Right cardiac atrium (tissue), 5 donors: ENCODE data around the gene STX11. TPM values are rescaled to one million over a fixed set of nuclear protein-coding genes. Genes with fewer than 3 reads are reported as not detected.

Source experiments
- ATAC-seq, 2 donors: fragments of 200-7000 bp; cut with Tn5 transposase; one replicate each; pipeline versions ENCODE4 v1.8.0 to v1.9.1; 2020; ENCODE audit warnings: moderate library complexity in 2 of 2, mild to moderate bottlenecking in 1 of 2
- DNase-seq, 3 donors: peaks; one replicate each; pipeline ENCODE4 v3.0.0-alpha.2; 2020
- H3K27ac ChIP-seq: one replicate; pipeline ENCODE4 v1.5.1; 2013; ENCODE audit warnings: mild to moderate bottlenecking, low read length, control low read depth, moderate library complexity
- H3K27me3 ChIP-seq: one replicate; pipeline ENCODE4 v1.6.1; 2013; ENCODE audit not compliant: control insufficient read depth, insufficient read depth
- H3K4me1 ChIP-seq: one replicate; pipeline ENCODE4 v1.6.1; 2013; ENCODE audit warnings: low read length; ENCODE audit not compliant: control insufficient read depth, insufficient read depth
- H3K4me3 ChIP-seq: one replicate; pipeline ENCODE4 v1.5.1; 2013; ENCODE audit warnings: low read length, control low read depth
- H3K9me3 ChIP-seq: one replicate; pipeline ENCODE4 v1.6.1; 2013; ENCODE audit warnings: low read length; ENCODE audit not compliant: control insufficient read depth
- WGBS: extraction: QIAGEN DNeasy Blood & Tissue Kit; methylation state at CpG from one replicate; pipeline ENCODE4 v1.1.7; 2013; 5-methylcytosine and 5-hydroxymethylcytosine counted together
- intact Hi-C, 4 donors: fragments of 100-400 bp; cut with DNase I; formaldehyde crosslinking; loops; one replicate each; pipeline versions ENCODE4 v1.11.0 to v1.14.0; 2022 to 2023
- polyA plus RNA-seq: library from polyadenylated mRNA; stranded (reverse); fragments of 200-250 nt; gene quantifications from one replicate; pipeline ENCODE4 v1.2.3, GENCODE V29; 2013
- total RNA-seq, 4 donors: library from RNA; stranded (reverse); fragmentation: NEBNext Ultra II Directional; extraction: Animal tissue kit (Norgen Biotek cat#: 25700); gene quantifications; one replicate each; pipeline ENCODE4 v1.2.1, GENCODE V29; 2021
- donor health status: healthy with polysubstance abuse.
- donor health status: DM: no; HTN: yes; CAD: no.
- donor health status: DM: no; HTN: no; CAD: no.
- donor health status: DM: no; HTN: yes; CAD: no; lungs with severe emphysema.
- donor health status: DM: yes; HTN: yes; CAD: no.

Gene STX11
- total and polyA plus RNA-seq, 5 donors: 1.5 to 6.8 (median 3.1) TPM

DNA sequence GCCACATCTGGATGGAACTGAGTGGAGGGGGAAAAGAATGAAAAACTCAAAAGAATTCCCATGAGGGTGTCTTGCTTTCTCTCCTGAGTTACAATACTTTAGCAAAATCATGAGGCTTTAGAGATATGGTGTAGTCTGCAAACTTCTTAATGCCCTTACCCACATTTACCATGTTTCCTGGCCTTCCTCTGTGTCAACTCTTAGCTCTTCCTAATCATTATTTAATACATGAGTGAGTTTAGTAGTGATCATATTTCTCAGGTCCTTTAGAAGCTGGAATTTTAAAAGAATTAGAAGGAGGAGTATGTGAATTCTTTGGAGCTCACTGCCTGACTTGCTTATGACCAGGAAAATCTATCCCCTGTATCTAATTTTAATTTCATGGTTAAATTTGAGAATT lies 39.0 kb downstream of the STX11 start:
- intact Hi-C loops: no loop called here
- H3K9me3 ChIP-seq: no peaks in the 10 kb centered on the region
- H3K4me1 ChIP-seq: no peaks in the 10 kb centered on the region
- H3K27ac ChIP-seq: no peak overlapping the region
- DNase-seq (no peak), ATAC-seq (no peak)
- no peaks in the 10 kb centered on the region for H3K27me3 ChIP-seq
- no peak overlapping the region for H3K4me3 ChIP-seq

DNA sequence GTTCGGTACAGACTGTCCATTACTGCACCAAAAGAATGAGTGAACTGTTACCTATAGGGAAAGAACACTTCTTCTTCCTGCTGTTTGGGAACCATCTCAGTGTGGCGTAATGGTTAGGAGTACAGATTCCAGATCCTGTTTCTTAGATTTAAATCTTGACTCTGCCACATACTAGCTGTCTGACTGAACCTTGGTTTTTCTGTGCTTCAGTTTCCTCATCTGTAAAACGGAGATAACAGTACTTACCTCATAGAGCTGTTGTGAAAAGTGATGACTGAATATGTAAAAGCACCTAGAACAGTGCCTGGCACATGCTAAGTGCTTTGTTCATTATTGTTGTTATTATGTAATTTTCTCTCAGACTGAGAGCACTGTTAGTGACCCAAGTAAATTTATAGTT lies 39.8 kb downstream of the STX11 start:
- H3K4me1 ChIP-seq: no peaks in the 10 kb centered on the region
- WGBS: 89% methylated on average over 3 of the region's 3 CpGs

DNA sequence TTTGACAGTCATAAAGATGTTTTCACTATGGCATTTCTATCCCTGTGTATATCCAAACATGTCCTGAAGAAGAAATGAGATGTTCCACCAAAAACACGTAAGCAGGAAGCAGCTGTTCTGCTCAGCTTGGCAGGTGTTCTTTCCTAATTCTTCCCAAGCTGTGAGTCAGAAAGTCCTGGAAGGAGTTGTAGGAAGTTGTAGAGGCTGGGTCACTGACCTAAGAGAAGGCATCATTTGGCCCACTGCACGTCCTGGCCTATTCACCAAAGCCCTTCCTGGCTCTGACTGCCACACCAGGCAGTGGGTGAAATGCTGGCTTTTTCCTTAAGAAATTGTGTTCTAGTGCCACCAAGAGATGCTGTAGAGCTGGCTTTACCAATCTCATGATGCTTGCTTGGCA lies 40.3 kb downstream of the STX11 start:
- Histone ChIP-seq H3K4me3 (no peak overlapping the region), H3K4me1 (no peaks in the 10 kb centered on the region), H3K27ac (no peak overlapping the region), H3K9me3 (no peaks in the 10 kb centered on the region), H3K27me3 (no peaks in the 10 kb centered on the region)
- intact Hi-C loops: no loop called here
- 38% methylated on average over 2 of the region's 2 CpGs for WGBS
- DNase-seq (peak in 1 of 3 donors; percentile 16), ATAC-seq (peak; percentile 74 to 93)

More for the DNA sequence above, 39.8 kb downstream of the STX11 start:
- intact Hi-C loops: no loop called here
- H3K9me3 ChIP-seq: no peaks in the 10 kb centered on the region
- ATAC-seq: no peak
- H3K27ac ChIP-seq: no peak overlapping the region
- no peak overlapping the region for H3K4me3 ChIP-seq
- no peak for DNase-seq
- no peaks in the 10 kb centered on the region for H3K27me3 ChIP-seq

DNA sequence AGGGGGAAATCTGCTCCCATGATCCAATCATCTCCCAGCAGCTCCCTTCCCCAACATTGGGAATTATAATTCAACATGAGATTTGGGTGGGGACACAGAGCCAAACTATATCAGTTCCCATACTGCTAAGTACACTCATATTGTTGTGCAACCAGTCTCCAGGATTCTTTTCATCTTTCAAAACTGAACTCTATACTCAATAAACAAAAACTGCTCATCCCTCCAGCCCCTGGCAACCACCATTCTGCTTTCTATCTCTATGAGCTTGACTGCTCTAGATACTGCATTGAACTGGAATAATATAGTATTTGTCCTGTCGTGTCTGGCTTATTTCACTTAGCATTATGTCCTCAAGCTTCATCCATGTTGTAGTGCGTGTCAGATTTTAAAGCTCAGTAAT lies 42.9 kb downstream of the STX11 start:
- no peak overlapping the region for H3K27ac ChIP-seq
- no peak overlapping the region for H3K4me3 ChIP-seq
- intact Hi-C loops: no loop called here
- 93% methylated on average over 2 of the region's 2 CpGs for whole genome bisulfite sequencing
- no peaks in the 10 kb centered on the region for H3K4me1 ChIP-seq
- ATAC-seq (no peak), DNase-seq (no peak)
- no peaks in the 10 kb centered on the region for H3K27me3 ChIP-seq
- H3K9me3 ChIP-seq: no peaks in the 10 kb centered on the region

DNA sequence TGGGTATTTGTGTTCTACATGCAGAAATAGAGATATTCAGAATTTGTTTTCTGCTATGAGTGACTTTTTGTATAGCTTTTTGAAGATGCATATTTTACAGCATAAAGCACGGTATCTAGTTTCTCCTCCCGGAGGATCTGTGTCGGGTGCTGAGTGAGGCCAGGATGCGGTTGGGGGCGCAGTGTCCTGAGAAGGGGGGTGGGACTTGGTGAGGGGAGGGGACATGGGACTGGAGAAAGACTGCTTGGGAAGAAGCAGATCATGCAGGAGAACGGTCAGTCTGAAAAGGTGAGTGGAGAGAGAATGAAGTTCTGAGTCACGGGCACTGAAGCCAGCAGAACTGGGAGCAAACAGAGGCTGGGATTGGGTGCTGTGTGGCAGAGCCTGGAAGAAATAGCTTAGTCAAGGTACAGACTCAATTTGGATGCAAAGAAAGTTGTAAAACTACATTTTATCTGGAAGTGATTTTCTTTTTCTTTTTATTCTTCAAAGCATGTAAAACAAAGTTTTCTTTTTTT lies 44.0 kb downstream of the STX11 start:
- Histone ChIP-seq H3K27me3 (no peaks in the 10 kb centered on the region), H3K9me3 (no peaks in the 10 kb centered on the region), H3K27ac (no peak overlapping the region), H3K4me1 (no peaks in the 10 kb centered on the region), H3K4me3 (no peak overlapping the region)
- 44% methylated on average over 7 of the region's 7 CpGs for WGBS
- intact Hi-C loops: no loop called here
- ATAC-seq (no peak), DNase-seq (no peak)

DNA sequence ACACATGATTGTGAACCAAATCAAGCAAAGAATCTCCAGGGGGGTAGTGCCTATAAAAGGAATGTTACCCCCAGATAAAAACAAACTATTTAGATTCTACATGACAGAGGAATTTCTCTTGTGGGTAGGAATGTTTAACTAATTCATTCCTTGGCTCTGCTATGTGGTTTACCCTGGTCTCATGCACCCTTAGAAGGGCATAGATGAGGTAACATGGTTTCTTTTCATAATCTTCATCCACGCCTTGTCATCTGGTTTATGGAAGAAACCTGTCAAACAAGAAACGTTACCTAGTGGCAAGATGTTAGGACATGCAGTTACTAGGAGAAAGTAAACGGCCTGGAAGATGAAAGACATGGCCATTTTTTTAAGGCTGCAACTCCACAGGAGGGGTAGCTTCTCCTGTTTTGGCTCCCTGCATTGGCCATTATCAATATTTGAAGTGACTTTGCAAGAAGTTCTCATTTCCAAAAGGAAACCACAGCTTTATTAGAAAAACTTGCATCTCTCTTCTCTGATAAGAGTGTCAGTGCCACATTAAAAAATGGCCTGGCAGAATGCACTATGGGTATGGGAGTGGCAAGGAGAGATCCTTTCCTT lies 45.5 kb downstream of the STX11 start:
- DNase-seq: no peak
- no peak overlapping the region for H3K4me3 ChIP-seq
- WGBS: 69% methylated on average over 3 of the region's 3 CpGs
- H3K4me1 ChIP-seq: no peaks in the 10 kb centered on the region
- no peak for ATAC-seq
- H3K27me3 ChIP-seq: no peaks in the 10 kb centered on the region
- intact Hi-C loops: no loop called here
- no peaks in the 10 kb centered on the region for H3K9me3 ChIP-seq
- H3K27ac ChIP-seq: no peak overlapping the region

DNA sequence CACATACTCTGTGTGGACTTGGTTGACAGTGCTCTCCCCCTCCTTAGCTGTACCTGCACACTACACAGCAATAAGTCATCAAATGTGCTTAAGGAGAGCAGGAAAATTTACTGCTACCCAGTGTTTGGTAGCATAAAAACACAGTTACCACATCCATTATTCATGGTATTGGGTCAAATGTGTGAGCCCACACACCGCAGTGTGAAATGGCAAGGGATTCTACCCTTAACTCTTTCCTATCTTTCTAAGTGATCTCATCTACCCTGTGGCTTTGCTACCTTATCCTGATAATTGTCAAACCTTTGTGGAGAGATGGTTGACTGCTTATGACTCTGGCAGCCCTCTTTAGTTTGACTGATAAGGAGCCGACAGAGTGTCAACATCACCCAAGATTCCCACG lies 47.6 kb downstream of the STX11 start:
- Histone ChIP-seq H3K9me3 (peaks cover 2% of the 10 kb centered on the region), H3K4me3 (no peak overlapping the region), H3K27me3 (no peaks in the 10 kb centered on the region), H3K27ac (no peak overlapping the region), H3K4me1 (no peaks in the 10 kb centered on the region)
- 59% methylated on average over 3 of the region's 3 CpGs for WGBS
- no peak for ATAC-seq
- no peak for DNase-seq
- intact Hi-C loops: no loop called here

DNA sequence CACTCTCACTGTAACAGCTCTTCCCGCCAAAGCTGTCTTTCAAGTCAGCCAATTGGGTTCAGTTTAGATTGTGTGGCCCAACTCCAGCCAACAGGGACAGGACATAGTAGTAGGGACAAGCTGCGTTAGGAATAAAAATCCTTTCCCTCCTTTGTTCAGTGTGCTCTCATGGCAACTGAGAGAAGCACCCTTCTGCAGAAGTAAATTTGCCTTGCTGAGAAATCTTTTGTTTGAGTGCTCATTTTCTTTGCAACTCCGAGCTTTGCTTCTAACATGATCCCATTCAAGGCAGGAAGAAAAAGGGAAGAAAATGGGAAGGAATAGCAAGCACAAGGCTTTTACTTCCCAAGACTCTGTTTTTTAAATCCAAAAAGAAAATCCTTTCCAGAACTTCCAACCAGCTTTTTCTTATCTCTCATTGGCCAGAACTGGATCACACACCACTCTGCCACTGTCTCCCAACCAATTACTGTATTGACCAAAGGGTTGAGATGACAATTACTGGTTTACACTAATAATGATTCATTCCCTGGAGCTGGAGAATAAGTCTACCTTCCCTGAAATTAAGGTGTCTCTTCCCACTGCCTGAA lies 52.7 kb downstream of the STX11 start:
- H3K4me1 ChIP-seq: no peaks in the 10 kb centered on the region

DNA sequence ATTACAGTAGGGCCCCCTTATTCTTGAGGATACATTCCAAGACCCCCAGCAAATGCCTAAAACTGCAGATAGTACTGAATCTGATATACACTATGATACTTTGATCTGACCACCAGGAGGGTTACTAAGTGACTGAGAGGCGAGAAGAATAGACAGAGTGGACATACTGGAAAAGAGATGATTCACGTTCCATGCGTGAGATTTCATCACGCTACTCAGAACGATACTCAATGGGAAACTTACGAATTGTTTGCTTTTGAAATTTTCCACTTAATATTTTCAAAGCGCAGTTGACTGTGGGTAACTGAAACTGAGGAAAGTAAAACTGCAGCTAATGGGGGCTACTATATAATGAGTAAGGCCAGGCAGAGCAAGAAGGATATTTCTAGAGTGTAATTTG lies 60.8 kb downstream of the STX11 start:
- H3K4me3 ChIP-seq: no peak overlapping the region
- 94% methylated on average over 7 of the region's 7 CpGs for WGBS
- DNase-seq (no peak), ATAC-seq (no peak)
- intact Hi-C loops: loop anchor here in 1 of 4 donors (10.0 kb wide), 1 partner anchor 106 kb away; no protein-coding TSS in a partner anchor
- H3K27me3 ChIP-seq: no peaks in the 10 kb centered on the region
- H3K27ac ChIP-seq: no peak overlapping the region
- no peaks in the 10 kb centered on the region for H3K9me3 ChIP-seq
- H3K4me1 ChIP-seq: peaks cover 3% of the 10 kb centered on the region

More for the DNA sequence above, 52.7 kb downstream of the STX11 start:
- intact Hi-C loops: no loop called here
- Histone ChIP-seq H3K4me3 (no peak overlapping the region), H3K27ac (no peak overlapping the region), H3K27me3 (no peaks in the 10 kb centered on the region), H3K9me3 (peaks cover 2% of the 10 kb centered on the region)
- WGBS: 78% methylated on average over 3 of the region's 3 CpGs
- ATAC-seq (no peak), DNase-seq (no peak)

DNA sequence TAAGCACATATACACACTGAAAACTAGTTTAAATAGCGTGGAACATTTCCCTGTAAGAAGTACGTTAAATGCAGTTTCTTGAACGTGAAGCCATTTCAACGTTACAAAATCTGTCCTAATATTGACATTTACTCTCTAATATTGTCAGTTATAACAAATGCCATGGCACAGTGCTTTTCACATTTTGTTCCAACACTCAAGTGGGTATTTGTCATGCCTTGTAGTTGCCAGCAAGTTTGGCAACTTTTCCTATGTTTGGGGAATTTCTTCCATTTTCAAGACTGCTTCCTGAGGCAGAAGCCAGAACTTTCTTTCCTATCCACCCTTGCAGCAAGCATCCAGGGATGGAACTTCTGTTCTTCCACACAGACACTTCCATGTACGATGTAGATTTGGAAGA lies 63.0 kb downstream of the STX11 start:
- ATAC-seq: no peak
- no peaks in the 10 kb centered on the region for H3K27me3 ChIP-seq
- intact Hi-C loops: loop anchor here in 1 of 4 donors (10.0 kb wide), 1 partner anchor 109 kb away; no protein-coding TSS in a partner anchor
- H3K9me3 ChIP-seq: no peaks in the 10 kb centered on the region
- 94% methylated on average over 5 of the region's 5 CpGs for WGBS
- no peak overlapping the region for H3K27ac ChIP-seq
- H3K4me1 ChIP-seq: peaks cover 3% of the 10 kb centered on the region
- H3K4me3 ChIP-seq: no peak overlapping the region
- DNase-seq: no peak

DNA sequence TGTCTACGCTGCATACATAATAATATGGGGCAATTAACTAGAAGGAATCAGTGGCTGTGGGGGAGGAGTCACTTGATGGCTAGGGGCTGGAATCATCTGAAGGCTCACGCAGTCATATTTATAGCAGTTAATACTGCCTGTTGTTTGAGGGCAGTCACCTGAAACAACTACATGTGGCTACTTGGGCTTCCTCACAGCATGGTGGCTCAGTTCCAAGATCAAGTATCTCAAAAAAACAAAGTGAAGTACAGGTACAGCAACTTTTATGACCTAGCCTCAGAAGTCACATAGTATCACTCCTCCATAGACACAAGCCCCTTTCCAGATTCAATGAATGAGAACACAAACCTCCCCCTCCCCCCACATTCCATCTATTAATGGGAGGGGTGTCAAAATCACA lies 63.7 kb downstream of the STX11 start:
- 98% methylated on average over 2 of the region's 2 CpGs for WGBS
- Histone ChIP-seq H3K4me3 (no peak overlapping the region), H3K27me3 (no peaks in the 10 kb centered on the region), H3K9me3 (no peaks in the 10 kb centered on the region), H3K4me1 (peaks cover 3% of the 10 kb centered on the region), H3K27ac (no peak overlapping the region)
- no peak for ATAC-seq
- no peak for DNase-seq
- intact Hi-C loops: loop anchor here in 1 of 4 donors (10.0 kb wide), 1 partner anchor 109 kb away; no protein-coding TSS in a partner anchor
